A549 treated with RU486 at 1 μM for 4 hours (cell line): ENCODE results near the gene TCTN1. TPM values are rescaled to one million over a fixed set of nuclear protein-coding genes. Genes with fewer than 3 reads are reported as not detected.

Experiments
- total RNA-seq: library from RNA; stranded (reverse); fragments of 200-300 nt; extraction: Qiagen RNA extraction; gene quantifications from 5 replicates; pipeline ENCODE4 v1.2.3, GENCODE V29; 2022; ENCODE audit warnings: low read depth

Gene TCTN1
- total RNA-seq, result 24.8 to 35.0 TPM (median 29.5 TPM) in 5 replicates

DNA sequence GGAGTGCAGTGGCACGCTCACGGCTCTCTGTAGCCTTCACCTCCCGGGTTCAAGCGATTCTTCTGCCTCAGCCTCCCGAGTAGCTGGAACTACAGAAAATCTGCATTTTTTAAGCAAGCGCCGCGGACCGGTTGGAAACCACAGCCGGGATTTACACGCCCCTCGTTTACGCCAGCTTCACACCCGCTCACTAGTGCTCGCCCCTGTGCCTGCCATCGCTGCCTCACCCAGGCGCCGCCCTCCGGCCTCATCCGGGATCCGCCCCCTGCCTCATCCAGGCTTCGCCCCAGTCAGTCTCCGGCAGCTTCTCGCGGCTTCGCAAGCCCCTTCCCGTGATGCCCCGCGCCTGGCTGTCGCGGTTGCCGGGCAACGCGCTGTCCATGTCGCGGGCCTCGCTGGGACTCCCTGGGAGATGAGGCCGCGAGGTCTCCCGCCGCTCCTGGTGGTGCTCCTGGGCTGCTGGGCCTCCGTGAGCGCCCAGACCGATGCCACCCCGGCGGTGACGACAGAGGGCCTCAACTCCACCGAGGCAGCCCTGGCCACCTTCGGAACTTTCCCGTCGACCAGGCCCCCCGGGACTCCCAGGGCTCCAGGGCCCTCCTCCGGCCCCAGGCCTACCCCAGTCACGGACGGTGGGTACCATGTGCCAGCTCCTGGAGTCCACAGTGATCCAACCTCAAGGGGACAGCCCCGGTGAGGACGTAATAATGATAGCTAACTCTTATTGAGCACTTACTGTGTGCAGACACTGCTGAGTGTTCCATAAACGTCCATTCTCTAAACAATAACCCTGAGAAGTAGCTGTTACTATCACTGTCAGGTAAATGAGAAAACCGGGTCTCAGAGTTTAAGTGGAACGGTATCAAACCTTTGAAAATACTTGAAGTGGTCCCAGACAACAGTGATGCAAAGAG is at the start of gene TCTN1:
TSS of gene TCTN1 (plus strand) at position 359 of the 914 bp plus-strand sequence. CDS start at position 413, 54 bp downstream.

DNA sequence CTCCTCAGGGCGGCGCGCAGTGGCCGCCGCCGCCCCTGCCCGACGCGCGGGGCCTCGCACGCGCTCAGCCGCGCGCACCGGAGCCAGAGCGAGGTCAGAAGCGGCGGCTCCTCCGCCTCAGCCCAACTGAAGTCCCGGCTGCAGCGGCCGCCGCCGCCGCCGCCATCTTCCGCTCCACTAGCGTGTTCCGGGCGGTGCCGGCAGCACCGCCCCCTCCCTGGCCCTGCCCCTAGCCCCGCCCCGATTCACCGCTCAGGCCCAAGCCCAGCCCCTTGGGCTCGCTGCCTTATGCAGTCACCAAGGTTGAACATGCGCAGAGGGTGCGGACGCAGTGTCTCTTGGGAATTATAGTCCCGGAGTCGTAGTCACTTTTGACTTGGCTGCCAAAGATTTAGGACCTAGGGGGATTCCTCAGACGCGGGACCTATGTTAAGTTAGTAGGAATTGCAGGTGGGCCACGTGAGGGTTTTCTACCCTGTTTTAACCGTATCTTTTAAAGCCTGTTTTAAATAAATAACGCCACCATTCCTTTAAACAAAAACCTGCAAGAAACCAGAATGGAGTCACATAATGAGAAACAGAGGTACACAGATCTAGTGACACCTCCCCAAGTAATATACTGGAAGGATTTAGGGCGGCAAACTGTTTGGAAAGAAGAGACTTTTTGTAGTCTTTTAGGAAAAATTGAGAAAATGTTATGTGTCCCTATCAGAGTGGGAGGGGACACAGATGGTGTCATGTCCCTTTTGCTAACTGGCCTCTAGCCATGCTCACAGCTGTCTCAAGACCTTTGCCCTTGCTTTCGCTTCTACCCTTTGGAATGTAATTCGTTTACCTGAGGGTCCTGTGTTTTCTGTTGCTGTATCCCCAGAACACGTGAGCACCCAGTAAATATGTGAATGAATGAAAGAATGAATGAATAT is 30.5 kb upstream of the TCTN1 start, which contains the start of gene PPTC7:
TSS of gene PPTC7 (minus strand) at position 182 of the 923 bp plus-strand sequence. CDS start 287 bp downstream, outside the sequence.

DNA sequence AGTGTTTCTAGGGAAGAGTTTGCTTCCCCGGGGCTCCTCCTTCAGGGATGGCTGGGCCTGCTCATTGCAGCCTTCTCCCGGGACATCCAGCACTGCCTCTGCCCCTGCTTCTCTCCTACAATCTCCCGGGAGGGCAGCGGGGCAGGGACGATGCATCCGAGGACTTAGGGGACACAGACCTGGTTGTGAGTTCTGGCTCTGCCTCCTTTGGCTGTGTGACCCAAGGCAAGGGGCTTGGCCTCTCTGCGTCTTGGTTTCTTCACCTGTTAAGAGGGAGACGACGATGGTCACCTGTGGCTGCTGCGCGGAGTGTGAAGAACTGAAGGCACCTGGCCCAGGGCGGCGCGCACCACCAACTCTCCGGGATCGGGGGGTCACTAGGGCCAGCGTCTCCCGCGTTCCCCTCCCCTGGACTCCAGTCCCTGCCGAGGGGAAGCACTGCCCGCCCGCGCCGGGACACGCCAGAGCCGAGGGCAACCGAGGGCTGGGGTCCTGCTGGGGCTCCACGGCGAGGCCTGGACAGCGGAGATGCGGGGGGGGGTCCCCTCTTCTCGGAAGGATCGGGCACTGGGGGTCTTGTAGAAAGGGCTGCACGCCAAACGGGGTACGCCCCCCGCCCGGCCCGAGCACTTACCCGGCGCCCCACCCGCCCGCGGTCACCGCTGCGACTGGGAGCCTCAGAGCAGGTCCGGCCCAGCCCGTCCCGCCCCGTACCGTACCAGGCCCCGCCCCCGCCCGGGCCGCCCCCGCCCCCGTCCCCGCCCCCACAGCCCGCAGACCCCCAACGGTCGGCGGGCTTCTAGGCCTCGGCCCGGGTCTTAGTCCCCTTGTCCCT is 74.7 kb downstream of the TCTN1 start, which contains the start of gene HVCN1:
TSS of gene HVCN1 (minus strand) at position 670 of the 835 bp plus-strand sequence. CDS start 5,870 bp downstream, outside the sequence.

Other genes with a start within 250 kb of the TCTN1 start
- 52.9 to 60.4 TPM (median 56.0 TPM) in 5 replicates for gene ANAPC7, start 210.4 kb upstream of the TCTN1 start, total RNA-seq
- gene ARPC3, start 163.8 kb upstream of the TCTN1 start, total RNA-seq, result 427 to 826 TPM (median 445 TPM) in 5 replicates
- 31.6 to 38.7 TPM (median 36.2 TPM) in 5 replicates for gene GPN3, start 145.9 kb upstream of the TCTN1 start, total RNA-seq
- gene FAM216A, start 145.3 kb upstream of the TCTN1 start, total RNA-seq, result 16.1 to 22.4 TPM (median 19.2 TPM) in 5 replicates
- 137 to 153 TPM (median 145 TPM) in 5 replicates for gene VPS29, start 112.0 kb upstream of the TCTN1 start, total RNA-seq
- gene RAD9B, start 111.8 kb upstream of the TCTN1 start, total RNA-seq, result 0.11 to 0.42 TPM (median 0.31 TPM) in 4 of 5 replicates, not detected in the other
- 11.8 to 23.5 TPM (median 21.9 TPM) in 5 replicates for gene PPTC7, start 30.8 kb upstream of the TCTN1 start, total RNA-seq
- 0.40 to 0.92 TPM (median 0.70 TPM) in 5 replicates for gene HVCN1, start 75.0 kb downstream of the TCTN1 start, total RNA-seq
- gene PPP1CC, start 128.8 kb downstream of the TCTN1 start, total RNA-seq, result 130 to 162 TPM (median 151 TPM) in 5 replicates
- not detected in 5 replicates for gene CCDC63, start 232.9 kb downstream of the TCTN1 start, total RNA-seq